Immature natural killer cell (primary cell): ENCODE results near the gene SLC16A2. TPM values are rescaled to one million over a fixed set of nuclear protein-coding genes. Genes with fewer than 3 reads are reported as not detected.

ENCODE experiments used
- DNase-seq, 3 donors: peaks; one replicate each; pipeline ENCODE4 v3.0.0; 2022; ENCODE audit warnings: mixed read lengths in 1 of 3
- H3K27ac Mint-ChIP-seq, 6 donors: one replicate each; pipeline ENCODE4 v1.8.0; 2020; ENCODE audit warnings: mixed read lengths in 6 of 6, mild to moderate bottlenecking in 5 of 6, inconsistent platforms in 4 of 6, moderate library complexity in 3 of 6
- H3K27me3 Mint-ChIP-seq, 3 donors: one replicate each; pipeline ENCODE4 v1.8.0; 2020 to 2021; ENCODE audit warnings: low read depth in 3 of 3, mild to moderate bottlenecking in 3 of 3, mixed read lengths in 3 of 3, moderate library complexity in 3 of 3, inconsistent platforms in 1 of 3
- H3K36me3 Mint-ChIP-seq, 3 donors: one replicate each; pipeline ENCODE4 v1.8.0; 2020; ENCODE audit warnings: mixed read lengths in 3 of 3, inconsistent platforms in 2 of 3, mild to moderate bottlenecking in 2 of 3
- H3K4me1 Mint-ChIP-seq, 2 donors: one replicate each; pipeline ENCODE4 v1.8.0; 2020; ENCODE audit warnings: inconsistent platforms in 2 of 2, mild to moderate bottlenecking in 2 of 2, mixed read lengths in 2 of 2, moderate library complexity in 1 of 2
- H3K4me3 Mint-ChIP-seq, 5 donors: one replicate each; pipeline ENCODE4 v1.8.0; 2020; ENCODE audit warnings: mild to moderate bottlenecking in 5 of 5, mixed read lengths in 5 of 5, inconsistent platforms in 3 of 5, moderate library complexity in 3 of 5
- H3K9me3 Mint-ChIP-seq, 6 donors: one replicate each; pipeline ENCODE4 v1.8.0; 2020; ENCODE audit warnings: mild to moderate bottlenecking in 6 of 6, mixed read lengths in 6 of 6, inconsistent platforms in 4 of 6, moderate library complexity in 3 of 6
- polyA plus RNA-seq, 3 donors: library from polyadenylated mRNA; unstranded; fragments of 300-500 nt; fragmentation: Illumina TruSeq; gene quantifications; one replicate each; pipeline ENCODE4 v1.2.3, GENCODE V29; 2021

The SLC16A2 gene
- under 1 TPM in 2 of 3 donors, not detected in 1; 0.06 to 0.07 TPM for polyA plus RNA-seq

- Mint-ChIP-seq H3K9me3 (no peaks in the 10 kb centered on the region), H3K36me3 (no peaks in the 10 kb centered on the region), H3K4me1 (peaks cover 10 to 17% of the 10 kb centered on the region in 2 donors), H3K27me3 (peaks cover 9 to 26% (median 16%) of the 10 kb centered on the region in 3 donors), H3K4me3 (peak within 1 kb of the TSS; percentile 75 to 83 (median 81)), H3K27ac (no peak within 1 kb of the TSS)
- DNase-seq: peak; percentile 14 to 25 (median 19)
These were observed at the start of gene SLC16A2 for GRCh38 chrX:74421036-74421739. Gene SLC16A2, plus strand, starts transcription at chrX:74421493. Its CDS starts 145 bp downstream, at chrX:74421638.

- Mint-ChIP-seq H3K9me3 (no peaks in the 10 kb centered on the region), H3K27ac (no peak overlapping the region), H3K4me3 (no peak overlapping the region), H3K4me1 (no peaks in the 10 kb centered on the region), H3K27me3 (peaks cover 1 to 7% (median 3%) of the 10 kb centered on the region in 3 donors), H3K36me3 (no peaks in the 10 kb centered on the region)
- DNase-seq: no peak
These were observed 49.0 kb upstream of the SLC16A2 start for GRCh38 chrX:74372272-74372671.

- H3K4me3 Mint-ChIP-seq: no peak overlapping the region
- peaks cover 1 to 14% (median 2%) of the 10 kb centered on the region in 3 donors for H3K27me3 Mint-ChIP-seq
- H3K9me3 Mint-ChIP-seq: no peaks in the 10 kb centered on the region
- H3K36me3 Mint-ChIP-seq: no peaks in the 10 kb centered on the region
- H3K4me1 Mint-ChIP-seq: no peaks in the 10 kb centered on the region
- no peak overlapping the region for H3K27ac Mint-ChIP-seq
- no peak for DNase-seq
These were observed 44.0 kb upstream of the SLC16A2 start for GRCh38 chrX:74377282-74377681.

- Mint-ChIP-seq H3K4me1 (no peaks in the 10 kb centered on the region), H3K9me3 (no peaks in the 10 kb centered on the region), H3K27me3 (peaks cover 2 to 15% (median 6%) of the 10 kb centered on the region in 3 donors), H3K36me3 (no peaks in the 10 kb centered on the region), H3K4me3 (no peak overlapping the region), H3K27ac (no peak overlapping the region)
- DNase-seq: peak; percentile 28 to 44 (median 29)
These were observed 38.7 kb upstream of the SLC16A2 start for GRCh38 chrX:74382613-74383012.

GRCh38 chrX:74383611-74384010, 37.7 kb upstream of the SLC16A2 start:
- H3K36me3 Mint-ChIP-seq: no peaks in the 10 kb centered on the region
- H3K4me3 Mint-ChIP-seq: no peak overlapping the region
- no peaks in the 10 kb centered on the region for H3K4me1 Mint-ChIP-seq

GRCh38 chrX:74389016-74389722, 32.1 kb upstream of the SLC16A2 start:
- Mint-ChIP-seq H3K4me1 (no peaks in the 10 kb centered on the region), H3K36me3 (no peaks in the 10 kb centered on the region), H3K4me3 (no peak overlapping the region), H3K27ac (no peak overlapping the region), H3K9me3 (no peaks in the 10 kb centered on the region), H3K27me3 (peaks cover 4 to 21% (median 5%) of the 10 kb centered on the region in 3 donors)
- DNase-seq: no peak

More at GRCh38 chrX:74383611-74384010, 37.7 kb upstream of the SLC16A2 start:
- Mint-ChIP-seq H3K9me3 (no peaks in the 10 kb centered on the region), H3K27ac (no peak overlapping the region), H3K27me3 (peaks cover 2 to 17% (median 6%) of the 10 kb centered on the region in 3 donors)
- no peak for DNase-seq

GRCh38 chrX:74395556-74395955, 25.7 kb upstream of the SLC16A2 start:
- Mint-ChIP-seq H3K4me1 (no peaks in the 10 kb centered on the region), H3K27ac (no peak overlapping the region), H3K36me3 (no peaks in the 10 kb centered on the region), H3K4me3 (no peak overlapping the region), H3K9me3 (no peaks in the 10 kb centered on the region), H3K27me3 (peaks cover 2 to 5% (median 3%) of the 10 kb centered on the region in 3 donors)
- no peak for DNase-seq

GRCh38 chrX:74405973-74406489, 15.3 kb upstream of the SLC16A2 start:
- Mint-ChIP-seq H3K4me3 (no peak overlapping the region), H3K4me1 (no peaks in the 10 kb centered on the region), H3K27me3 (peaks cover 0 to 9% (median 3%) of the 10 kb centered on the region in 3 donors), H3K27ac (no peak overlapping the region), H3K36me3 (no peaks in the 10 kb centered on the region), H3K9me3 (no peaks in the 10 kb centered on the region)
- DNase-seq: no peak

- Mint-ChIP-seq H3K4me1 (no peaks in the 10 kb centered on the region), H3K4me3 (no peak overlapping the region), H3K27ac (no peak overlapping the region), H3K9me3 (no peaks in the 10 kb centered on the region), H3K36me3 (no peaks in the 10 kb centered on the region), H3K27me3 (peaks cover 0 to 7% (median 1%) of the 10 kb centered on the region in 3 donors)
- no peak for DNase-seq
These were observed 13.0 kb upstream of the SLC16A2 start for GRCh38 chrX:74408304-74408703.

- H3K27ac Mint-ChIP-seq: no peak overlapping the region
- H3K4me3 Mint-ChIP-seq: peak overlapping the region; percentile 71 to 81 (median 78)
- H3K4me1 Mint-ChIP-seq: peaks cover 10 to 17% of the 10 kb centered on the region in 2 donors
- peaks cover 9 to 24% (median 16%) of the 10 kb centered on the region in 3 donors for H3K27me3 Mint-ChIP-seq
- no peak for DNase-seq
- no peaks in the 10 kb centered on the region for H3K36me3 Mint-ChIP-seq
- H3K9me3 Mint-ChIP-seq: no peaks in the 10 kb centered on the region
These were observed 1.5 kb upstream of the SLC16A2 start for GRCh38 chrX:74419864-74420195.

GRCh38 chrX:74420196-74421035, 877 bp upstream of the SLC16A2 start:
- Mint-ChIP-seq H3K36me3 (no peaks in the 10 kb centered on the region), H3K27me3 (peaks cover 9 to 26% (median 16%) of the 10 kb centered on the region in 3 donors), H3K4me1 (peaks cover 10 to 17% of the 10 kb centered on the region in 2 donors), H3K27ac (no peak overlapping the region), H3K4me3 (peak overlapping the region; percentile 75 to 83 (median 81)), H3K9me3 (no peaks in the 10 kb centered on the region)
- DNase-seq: peak in 2 of 3 donors; percentile 3 to 10

- DNase-seq: no peak
- H3K36me3 Mint-ChIP-seq: no peaks in the 10 kb centered on the region
These were observed 553 bp downstream of the SLC16A2 start for GRCh38 chrX:74421740-74422352.

More at GRCh38 chrX:74421740-74422352, 553 bp downstream of the SLC16A2 start:
- Mint-ChIP-seq H3K9me3 (no peaks in the 10 kb centered on the region), H3K27me3 (peaks cover 9 to 25% (median 16%) of the 10 kb centered on the region in 3 donors), H3K4me3 (peak overlapping the region; percentile 60 to 79 (median 70)), H3K27ac (no peak overlapping the region), H3K4me1 (peaks cover 10 to 17% of the 10 kb centered on the region in 2 donors)
